HG02943 (cell line): ENCODE measurements around the gene LNP1.
"Not testable (repeated sequence)": the region's sequence is repeated elsewhere in the genome, so short reads cannot be mapped to it uniquely, and the experiment has no call there.

Experiments used
- ATAC-seq: cut with Tn5 transposase; IDR thresholded peaks from one replicate; pipeline ENCODE4 v1.9.1; 2021; ENCODE audit warnings: mild to moderate bottlenecking, low read depth, moderate library complexity; ENCODE audit not compliant: unreplicated experiment

Gene LNP1

DNA sequence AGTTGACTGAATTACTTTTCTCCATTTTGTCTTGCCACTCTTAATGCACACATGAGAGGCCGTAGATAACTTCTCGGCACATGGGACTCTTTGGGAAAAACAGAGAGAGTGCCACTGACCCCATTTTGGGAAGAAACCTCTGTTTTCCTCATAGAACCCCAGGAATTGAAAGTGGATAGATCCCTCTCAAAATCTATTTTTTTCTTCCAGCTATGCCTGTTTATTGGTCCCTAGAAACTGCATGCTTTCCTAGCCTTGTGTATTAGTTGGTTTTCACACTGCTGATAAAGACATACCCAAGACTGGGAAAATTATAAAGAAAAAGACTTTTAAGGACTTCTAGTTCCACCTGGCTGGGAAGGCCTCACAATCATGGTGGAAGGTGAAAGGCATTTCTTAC lies 67.3 kb downstream of the LNP1 start:
- no peak for ATAC-seq

DNA sequence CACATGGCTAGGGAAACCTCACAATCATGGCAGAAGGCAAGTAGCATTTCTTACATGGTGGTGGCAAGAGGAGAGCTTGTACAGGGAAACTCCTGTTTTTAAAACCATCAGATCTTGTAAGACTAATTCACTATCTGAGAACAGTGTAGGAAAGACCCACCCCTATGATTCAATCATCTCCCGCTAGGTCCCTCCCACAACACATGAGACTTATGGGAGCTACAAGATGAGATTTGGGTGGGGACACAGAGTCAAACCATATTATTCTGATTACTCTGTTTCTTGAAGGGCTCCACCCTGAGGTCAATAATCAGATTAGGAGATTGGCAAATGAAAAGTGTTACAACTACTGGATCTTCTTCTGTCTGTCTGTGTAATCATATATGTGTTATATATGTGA lies 69.6 kb downstream of the LNP1 start:
- ATAC-seq = no peak

DNA sequence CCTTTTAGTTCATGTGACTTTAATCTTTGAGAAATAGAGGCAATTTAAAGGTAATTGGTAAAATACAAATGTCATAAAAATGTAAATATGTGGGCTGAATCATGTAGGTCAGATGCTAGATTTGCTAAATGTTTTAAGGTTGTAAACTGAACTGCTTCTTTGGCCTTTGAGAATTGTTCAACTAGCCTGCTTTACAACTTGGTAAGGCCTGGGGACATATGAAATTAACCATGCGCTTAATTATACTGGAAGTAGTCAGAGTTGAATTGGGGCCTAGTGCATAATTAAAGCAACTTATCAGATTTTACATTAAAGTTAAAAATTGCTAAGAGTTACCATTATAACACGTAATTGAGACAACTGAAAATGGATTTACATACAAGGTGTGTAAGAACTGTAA lies 70.1 kb downstream of the LNP1 start:
- no peak for ATAC-seq

DNA sequence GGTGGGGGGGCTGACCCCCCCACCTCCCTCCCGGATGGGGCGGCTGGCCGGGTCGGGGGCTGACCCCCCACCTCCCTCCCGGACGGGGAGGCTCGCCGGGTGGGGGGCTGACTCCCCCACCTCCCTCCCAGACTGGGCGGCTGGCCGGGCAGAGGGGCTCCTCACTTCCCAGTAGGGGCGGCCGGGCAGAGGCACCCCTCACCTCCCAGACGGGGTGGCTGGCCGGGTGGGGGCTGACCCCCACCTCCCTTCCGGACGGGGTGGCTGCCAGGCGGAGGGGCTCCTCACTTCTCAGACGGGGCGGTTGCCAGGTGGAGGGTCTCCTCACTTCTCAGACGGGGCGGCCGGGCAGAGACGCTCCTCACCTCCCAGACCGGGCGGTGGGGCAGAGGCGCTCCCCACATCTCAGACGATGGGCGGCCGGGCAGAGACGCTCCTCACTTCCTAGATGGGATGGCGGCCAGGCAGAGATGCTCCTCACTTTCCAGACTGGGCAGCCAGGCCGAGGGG lies 76.6 kb downstream of the LNP1 start:
- not testable (repeated sequence) for ATAC-seq

DNA sequence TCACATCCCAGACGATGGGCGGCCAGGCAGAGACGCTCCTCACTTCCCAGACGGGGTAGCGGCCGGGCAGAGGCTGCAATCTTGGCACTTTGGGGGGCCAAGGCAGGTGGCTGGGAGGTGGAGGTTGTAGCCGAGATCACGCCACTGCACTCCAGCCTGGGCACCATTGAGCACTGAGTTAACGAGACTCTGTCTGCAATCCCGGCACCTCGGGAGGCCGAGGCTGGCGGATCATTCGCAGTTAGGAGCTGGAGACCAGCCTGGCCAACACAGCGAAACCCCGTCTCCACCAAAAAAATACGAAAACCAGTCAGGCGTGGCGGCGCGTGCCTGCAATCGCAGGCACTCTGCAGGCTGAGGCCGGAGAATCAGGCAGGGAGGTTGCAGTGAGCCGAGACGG lies 77.2 kb downstream of the LNP1 start:
- ATAC-seq = not testable (repeated sequence)

DNA sequence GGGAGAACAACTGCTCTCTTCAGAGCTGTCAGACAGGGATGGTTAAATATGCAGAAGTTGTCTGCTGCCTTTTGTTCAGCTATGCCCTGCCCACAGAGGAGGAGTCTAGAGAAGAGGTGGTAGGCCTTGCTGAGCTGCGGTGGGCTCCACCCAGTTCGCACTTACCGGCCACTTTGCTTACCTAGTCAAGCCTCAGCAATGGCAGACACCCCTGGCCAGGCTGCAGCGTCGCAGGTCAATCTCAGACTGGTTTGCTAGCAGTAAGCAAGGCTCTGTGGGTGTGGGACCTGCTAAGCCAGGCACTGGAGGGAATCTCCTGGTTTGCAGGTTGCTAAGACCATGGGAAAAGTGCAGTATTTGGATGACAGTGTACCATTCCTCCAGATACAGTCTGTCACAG lies 78.7 kb downstream of the LNP1 start:
- no peak for ATAC-seq

DNA sequence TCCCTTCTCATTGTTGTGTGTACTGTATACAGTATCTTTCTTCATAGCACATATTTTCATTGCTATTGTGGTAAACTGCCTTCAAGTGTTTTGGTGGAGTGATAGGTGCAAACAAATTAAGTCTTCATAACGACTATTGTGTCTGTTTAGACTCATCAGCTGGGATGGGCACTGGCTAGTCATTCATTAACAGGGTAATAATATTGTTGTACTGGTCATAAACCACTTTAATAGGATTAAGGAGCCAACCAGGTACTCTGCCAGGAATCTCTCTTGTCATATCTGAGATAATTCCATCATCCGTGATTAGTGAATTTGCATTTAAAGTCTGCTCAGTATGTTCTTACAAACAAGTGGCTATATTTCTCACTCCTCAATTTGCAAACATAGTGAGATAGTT lies 80.8 kb downstream of the LNP1 start:
- ATAC-seq = no peak

DNA sequence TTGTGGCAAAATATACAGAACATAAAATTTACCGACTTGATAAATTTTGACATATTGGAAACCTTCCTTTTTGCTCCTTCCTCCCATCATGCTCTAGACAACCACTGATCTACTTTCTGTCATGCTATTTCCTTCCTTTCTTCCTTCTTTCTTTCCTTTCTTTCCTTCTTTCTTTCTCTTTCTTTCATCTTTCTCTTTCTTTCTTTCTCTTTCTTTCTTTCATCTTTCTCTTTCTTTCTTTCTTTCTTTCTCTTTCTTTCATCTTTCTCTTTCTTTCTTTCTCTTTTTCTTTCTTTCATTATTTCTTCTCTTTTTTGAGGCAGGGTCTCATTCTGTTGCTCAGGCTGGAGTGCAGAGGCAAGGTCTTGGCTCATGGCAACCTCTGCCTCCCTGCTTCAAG lies 82.2 kb downstream of the LNP1 start:
- ATAC-seq = no peak

DNA sequence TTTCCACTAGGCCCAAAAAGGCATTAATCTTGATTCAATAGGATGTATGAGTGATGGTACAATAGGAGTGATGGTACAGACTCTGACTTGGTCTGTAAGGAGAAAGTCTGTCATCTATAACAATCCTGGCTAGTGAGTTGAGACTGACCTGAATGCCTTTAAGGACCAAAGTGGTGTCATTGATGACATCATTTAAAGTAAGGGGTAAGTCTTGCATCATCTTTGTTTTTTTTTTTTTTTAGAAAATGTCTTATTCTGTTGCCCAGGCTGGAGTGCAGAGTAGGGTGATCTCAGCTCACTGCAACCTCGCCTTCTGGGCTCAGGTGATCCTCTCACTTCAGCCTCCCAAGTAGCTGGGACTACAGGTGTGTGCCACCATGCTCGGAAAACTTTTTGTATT lies 85.5 kb downstream of the LNP1 start:
- no peak for ATAC-seq

DNA sequence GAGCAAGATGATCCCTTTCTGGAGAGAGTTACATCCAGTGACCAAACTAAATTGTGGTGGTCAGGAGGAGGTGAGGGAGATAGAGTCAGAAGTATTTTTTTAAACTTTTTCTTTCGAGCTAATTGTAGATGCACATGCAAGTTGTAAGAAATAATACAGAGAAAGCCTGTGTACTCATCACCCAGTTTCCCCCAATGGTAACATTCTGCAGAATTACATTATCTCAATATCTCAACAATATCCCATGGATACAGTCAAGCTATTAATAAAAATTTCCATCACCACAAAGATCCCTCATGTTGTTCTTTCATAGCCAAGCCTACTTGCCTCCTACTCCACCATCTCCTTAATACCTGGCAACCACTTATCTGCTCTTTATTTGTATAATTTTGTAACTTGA lies 87.8 kb downstream of the LNP1 start:
- no peak for ATAC-seq

DNA sequence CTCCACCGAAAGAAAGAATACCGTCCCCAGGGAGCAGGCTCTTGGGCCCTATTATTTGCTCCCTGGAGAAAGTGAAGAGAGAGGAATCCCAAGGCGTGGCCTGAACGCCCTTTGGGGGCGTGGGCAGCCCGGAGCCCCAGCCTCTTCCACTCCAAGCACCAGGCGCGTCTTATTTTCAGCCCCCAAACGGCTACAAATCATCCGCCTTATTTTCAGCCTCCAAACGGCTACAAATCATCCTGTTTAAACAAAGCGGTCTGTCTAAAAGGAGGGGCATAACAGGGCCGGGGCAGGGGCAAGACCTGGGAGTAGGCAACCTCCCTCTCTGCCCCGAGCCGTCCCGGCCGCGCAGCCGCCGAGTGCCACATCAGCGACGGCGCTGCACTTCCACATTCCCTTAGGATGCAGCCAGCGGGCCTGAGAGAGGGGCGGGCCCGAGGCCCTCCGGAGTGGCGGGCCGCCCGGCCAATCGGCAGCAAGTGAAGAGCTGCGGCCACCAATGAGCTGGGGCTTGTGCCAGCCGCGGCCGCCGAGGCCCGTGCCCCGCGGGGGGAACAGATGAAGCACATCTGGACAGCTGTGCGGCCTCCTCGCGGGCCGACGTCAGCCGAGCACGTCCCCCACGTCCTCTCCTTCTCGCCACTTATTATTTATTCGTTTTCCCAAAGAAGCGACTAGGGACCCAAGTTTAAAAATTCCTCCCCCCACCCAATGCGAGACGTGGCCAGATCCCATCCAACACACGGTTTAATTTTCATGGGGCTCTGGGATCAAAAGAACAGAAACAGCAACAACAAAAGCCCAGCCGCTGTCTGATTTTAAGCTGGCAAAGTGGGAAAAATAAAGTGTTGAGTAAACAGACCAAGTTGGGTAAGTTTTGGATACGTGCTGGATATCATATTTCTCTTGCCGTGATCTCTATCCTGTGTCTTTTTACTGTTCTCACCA lies 91.0 kb downstream of the LNP1 start, which contains the start of gene TMEM45A:
Gene TMEM45A (plus strand): TSS at position 561 of the 948 bp plus-strand sequence. CDS start 62,593 bp downstream, outside the sequence.
- ATAC-seq = peak; percentile 98

DNA sequence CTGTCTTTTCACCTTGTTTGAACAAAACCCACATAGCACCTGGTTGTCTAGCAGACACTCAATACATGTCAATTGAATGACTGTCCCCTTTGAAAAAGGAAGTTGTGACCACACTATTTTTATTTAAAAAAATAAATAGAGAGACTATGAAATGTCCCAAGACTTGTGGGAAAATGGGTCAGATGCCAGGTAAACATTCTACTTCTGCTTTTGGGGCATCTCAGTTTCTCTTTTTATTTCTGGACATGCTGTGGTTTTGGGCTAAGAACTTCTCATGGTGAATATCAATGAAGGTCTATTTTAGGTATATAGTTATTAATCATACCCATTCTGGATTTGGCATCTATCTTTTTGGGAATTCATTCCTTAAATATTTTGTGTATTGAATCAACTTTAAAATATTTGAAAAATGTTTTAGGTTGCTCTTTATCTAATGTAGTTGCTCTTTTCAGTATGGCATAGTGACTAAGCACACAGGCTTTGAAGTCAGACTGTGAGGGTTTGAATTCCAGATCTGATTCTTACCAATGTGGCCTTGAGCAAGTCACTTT lies 95.4 kb downstream of the LNP1 start:
- ATAC-seq = peak; percentile 33

DNA sequence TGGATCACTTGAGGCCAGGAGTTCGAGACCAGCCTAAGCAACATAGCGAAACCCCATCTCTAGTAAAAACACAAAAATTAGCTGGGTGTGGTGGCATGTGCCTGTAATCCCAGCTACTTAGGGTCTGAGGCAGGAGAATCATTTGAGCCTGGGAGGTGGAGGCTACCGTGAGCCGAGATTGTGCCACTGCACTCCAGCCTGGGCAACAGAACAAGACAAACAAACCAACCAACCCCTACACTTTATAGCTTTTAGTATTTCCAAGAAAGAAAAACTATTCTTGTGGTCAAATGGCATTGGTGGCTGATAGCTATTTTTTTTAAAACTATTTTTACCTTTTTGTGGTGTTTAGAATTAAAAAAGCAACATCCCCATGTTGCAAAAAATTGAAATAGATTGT lies 98.3 kb downstream of the LNP1 start:
- no peak for ATAC-seq

DNA sequence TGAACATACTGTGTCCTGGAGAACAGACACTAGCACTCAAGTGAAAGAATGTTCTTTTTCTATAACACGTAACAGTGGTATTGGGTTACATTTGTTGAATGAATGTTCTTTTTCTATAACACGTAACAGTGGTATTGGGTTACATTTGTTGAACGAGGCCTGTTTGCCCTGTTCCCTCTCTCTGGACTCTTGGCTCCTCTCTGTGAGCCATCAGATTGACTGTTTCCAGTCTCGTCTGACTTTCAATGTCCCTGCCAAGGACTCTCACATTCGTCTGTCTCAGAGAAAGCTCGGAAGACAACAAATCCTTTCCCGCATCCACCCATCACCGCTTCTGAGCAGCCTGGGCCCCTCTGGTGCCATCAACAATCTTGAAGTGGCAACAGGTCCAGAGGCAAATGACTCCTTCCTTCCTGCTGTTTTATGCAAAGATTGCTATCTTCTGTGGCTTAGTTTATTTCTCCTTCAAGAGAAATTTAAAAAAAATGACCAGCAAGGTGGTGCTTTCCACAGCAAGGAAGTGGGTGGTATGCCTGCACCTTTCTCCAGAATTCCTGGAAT lies 99.1 kb downstream of the LNP1 start:
- ATAC-seq = no peak

DNA sequence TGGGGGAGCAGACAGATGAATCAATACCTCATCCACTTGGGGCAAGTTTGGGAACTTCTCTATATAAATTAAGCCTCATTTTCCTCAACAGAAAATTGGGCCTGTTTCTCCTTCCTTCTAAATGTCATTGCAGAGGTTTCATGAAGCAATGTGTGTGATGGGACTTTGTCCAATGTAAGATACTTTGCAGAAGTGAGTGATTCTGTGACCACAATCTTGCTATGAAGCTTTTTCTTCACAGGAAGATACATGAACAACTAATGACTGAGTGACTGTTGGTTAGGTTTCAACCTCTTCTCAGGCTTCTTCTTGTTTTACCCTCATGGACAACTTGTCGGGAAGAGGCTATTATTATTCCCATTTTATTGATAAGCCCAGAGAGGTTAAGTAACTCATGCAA lies 102.1 kb downstream of the LNP1 start:
- ATAC-seq = no peak
